WERI-Rb-1 (cell line): Measurements from ENCODE around the gene NSFL1C.
A peak's percentile ranks its signal among the peaks of the same experiment; 100 is the strongest.

Experiments used
- DNase-seq: peaks from one replicate; pipeline ENCODE4 v3.0.0-alpha.2; 2020
- H3K27ac ChIP-seq: fragments of 250-450 bp; sonication (Bioruptor Pico); 2 replicates; pipeline ENCODE4 v1.5.1; 2020; ENCODE audit warnings: mild to moderate bottlenecking, moderate library complexity
- H3K27me3 ChIP-seq: fragments of 250-450 bp; sonication (Bioruptor Pico); 2 replicates; pipeline ENCODE4 v1.5.1; 2021; ENCODE audit warnings: mild to moderate bottlenecking, low read depth, moderate library complexity; ENCODE audit not compliant: insufficient read depth, severe bottlenecking
- H3K36me3 ChIP-seq: fragments of 250-450 bp; sonication (Bioruptor Pico); 2 replicates; pipeline ENCODE4 v1.5.1; 2020; ENCODE audit warnings: mild to moderate bottlenecking, moderate library complexity
- H3K4me3 ChIP-seq: 2 replicates; pipeline ENCODE4 v1.5.1; 2011; ENCODE audit warnings: low read depth, mild to moderate bottlenecking, control low read depth, low read length
- H3K9me3 ChIP-seq: fragments of 250-450 bp; sonication (Bioruptor Pico); 2 replicates; pipeline ENCODE4 v1.5.1; 2021; ENCODE audit warnings: mild to moderate bottlenecking, moderate library complexity; ENCODE audit not compliant: severe bottlenecking
- CTCF ChIP-seq: IDR thresholded peaks from 2 replicates; pipeline ENCODE4 v1.5.1; 2011; ENCODE audit warnings: low read depth, mild to moderate bottlenecking, control low read depth, inconsistent platforms, low read length

NSFL1C gene

GRCh38 chr20:1466211-1467081 is at the start of gene NSFL1C:
NSFL1C (minus strand) TSS chr20:1466849; CDS start chr20:1466824, 25 bp downstream.
- peak within 1 kb of the TSS; percentile 84 for H3K27ac ChIP-seq
- H3K36me3 ChIP-seq, result peaks cover 18% of the 10 kb centered on the region
- peak within 1 kb of the TSS; percentile 85 for H3K4me3 ChIP-seq
- peaks cover 10% of the 10 kb centered on the region for H3K27me3 ChIP-seq
- peak; percentile 90 for TF ChIP-seq CTCF
- H3K9me3 ChIP-seq, result no peaks in the 10 kb centered on the region
- peak; percentile 95 for DNase-seq

GRCh38 chr20:1513801-1514200 is 47.2 kb upstream of the NSFL1C start:
- Histone ChIP-seq H3K27me3 (peaks cover 55% of the 10 kb centered on the region), H3K36me3 (no peaks in the 10 kb centered on the region), H3K4me3 (no peak overlapping the region), H3K9me3 (no peaks in the 10 kb centered on the region), H3K27ac (no peak overlapping the region)
- no peak for TF ChIP-seq CTCF
- no peak for DNase-seq

GRCh38 chr20:1509237-1509636 is 42.6 kb upstream of the NSFL1C start:
- no peak for TF ChIP-seq CTCF
- Histone ChIP-seq H3K9me3 (no peaks in the 10 kb centered on the region), H3K36me3 (no peaks in the 10 kb centered on the region), H3K27me3 (peaks cover 24% of the 10 kb centered on the region), H3K4me3 (no peak overlapping the region), H3K27ac (no peak overlapping the region)
- no peak for DNase-seq

GRCh38 chr20:1508574-1508973 is 41.9 kb upstream of the NSFL1C start:
- no peaks in the 10 kb centered on the region for H3K36me3 ChIP-seq
- no peak overlapping the region for H3K4me3 ChIP-seq
- no peak for DNase-seq
- TF ChIP-seq CTCF, result no peak
- H3K9me3 ChIP-seq, result no peaks in the 10 kb centered on the region
- no peak overlapping the region for H3K27ac ChIP-seq
- H3K27me3 ChIP-seq, result peaks cover 22% of the 10 kb centered on the region

- H3K27ac ChIP-seq, result no peak overlapping the region
- H3K36me3 ChIP-seq, result no peaks in the 10 kb centered on the region
- no peaks in the 10 kb centered on the region for H3K9me3 ChIP-seq
- DNase-seq, result peak; percentile 66
- H3K27me3 ChIP-seq, result peaks cover 10% of the 10 kb centered on the region
- H3K4me3 ChIP-seq, result no peak overlapping the region
- TF ChIP-seq CTCF, result no peak
Observed at GRCh38 chr20:1507276-1507675, 40.6 kb upstream of the NSFL1C start.
